Fibroblast of peridontal ligament (primary cell): ENCODE results near the gene WDR37.

Experiments
- DNase-seq: peaks from one replicate; pipeline ENCODE4 v3.0.0-alpha.2; 2010; ENCODE audit errors: extremely low read depth

WDR37 gene

GRCh38 chr10:1074052-1074747 lies 18.0 kb downstream of the WDR37 start:
- DNase-seq, result no peak

- DNase-seq, result peak; percentile 9
These were observed 18.6 kb downstream of the WDR37 start for GRCh38 chr10:1074748-1075308.

- no peak for DNase-seq
These were observed 22.5 kb downstream of the WDR37 start for GRCh38 chr10:1078668-1079067.

GRCh38 chr10:1083581-1083980 lies 27.4 kb downstream of the WDR37 start:
- DNase-seq, result no peak

GRCh38 chr10:1084011-1084950 lies 28.1 kb downstream of the WDR37 start:
- no peak for DNase-seq

GRCh38 chr10:1085258-1085657 lies 29.1 kb downstream of the WDR37 start:
- DNase-seq, result no peak

- no peak for DNase-seq
These were observed 30.6 kb downstream of the WDR37 start for GRCh38 chr10:1086787-1087186.

- no peak for DNase-seq
These were observed 33.0 kb downstream of the WDR37 start for GRCh38 chr10:1089017-1089689.

GRCh38 chr10:1090696-1091095 lies 34.5 kb downstream of the WDR37 start:
- no peak for DNase-seq

GRCh38 chr10:1093696-1094095 lies 37.5 kb downstream of the WDR37 start:
- no peak for DNase-seq

GRCh38 chr10:1094112-1095057 lies 38.2 kb downstream of the WDR37 start:
- no peak for DNase-seq

GRCh38 chr10:1095498-1095897 lies 39.3 kb downstream of the WDR37 start:
- no peak for DNase-seq

- DNase-seq, result no peak
These were observed 40.2 kb downstream of the WDR37 start for GRCh38 chr10:1096287-1096889.

GRCh38 chr10:1097436-1097835 lies 41.3 kb downstream of the WDR37 start:
- no peak for DNase-seq

- DNase-seq, result no peak
These were observed 44.0 kb downstream of the WDR37 start for GRCh38 chr10:1100143-1100542.

GRCh38 chr10:1100691-1101368 lies 44.6 kb downstream of the WDR37 start:
- no peak for DNase-seq

- no peak for DNase-seq
These were observed 45.8 kb downstream of the WDR37 start for GRCh38 chr10:1101946-1102345.

GRCh38 chr10:1102416-1102815 lies 46.2 kb downstream of the WDR37 start:
- no peak for DNase-seq

- DNase-seq, result no peak
These were observed 46.6 kb downstream of the WDR37 start for GRCh38 chr10:1102831-1103230.

GRCh38 chr10:1103551-1103950 lies 47.4 kb downstream of the WDR37 start:
- no peak for DNase-seq
